HAP-1 (cell line): ENCODE results near the gene PPTC7.
"Not testable (repeated sequence)": the region's sequence is repeated elsewhere in the genome, so short reads cannot be mapped to it uniquely, and the experiment has no call there.

Experiments used
- DNase-seq, 2 experiments: peaks; one replicate each; pipeline ENCODE4 v3.0.0-alpha.2; 2016 to 2020; ENCODE audit warnings: low spot score in 2 of 2
- H3K27me3 ChIP-seq: fragments of 250-450 bp; sonication (Bioruptor Pico); 2 replicates; pipeline ENCODE4 v1.5.1; 2020; ENCODE audit warnings: low read depth, mild to moderate bottlenecking, moderate library complexity
- H3K36me3 ChIP-seq: fragments of 250-450 bp; sonication (Bioruptor Pico); replicated peaks from 2 replicates; pipeline ENCODE4 v1.5.1; 2020; ENCODE audit warnings: mild to moderate bottlenecking
- H3K4me1 ChIP-seq: fragments of 250-450 bp; sonication (Bioruptor Pico); 2 replicates; pipeline ENCODE4 v1.5.1; 2020; ENCODE audit warnings: mild to moderate bottlenecking
- H3K4me3 ChIP-seq: fragments of 250-450 bp; sonication (Bioruptor Pico); 2 replicates; pipeline ENCODE4 v1.5.1; 2020; ENCODE audit warnings: mild to moderate bottlenecking, moderate library complexity
- H3K9me3 ChIP-seq: fragments of 250-450 bp; sonication (Bioruptor Pico); 2 replicates; pipeline ENCODE4 v1.5.1; 2020; ENCODE audit warnings: mild to moderate bottlenecking, moderate library complexity
- in situ Hi-C: fragments of 300-500 bp; cut with MboI; formaldehyde crosslinking; loops from 3 replicates; pipeline ENCODE4 v1.14.3; 2020; ENCODE audit warnings: low sequenced_read_pairs, inconsistent platforms, mixed read lengths

Gene PPTC7

DNA sequence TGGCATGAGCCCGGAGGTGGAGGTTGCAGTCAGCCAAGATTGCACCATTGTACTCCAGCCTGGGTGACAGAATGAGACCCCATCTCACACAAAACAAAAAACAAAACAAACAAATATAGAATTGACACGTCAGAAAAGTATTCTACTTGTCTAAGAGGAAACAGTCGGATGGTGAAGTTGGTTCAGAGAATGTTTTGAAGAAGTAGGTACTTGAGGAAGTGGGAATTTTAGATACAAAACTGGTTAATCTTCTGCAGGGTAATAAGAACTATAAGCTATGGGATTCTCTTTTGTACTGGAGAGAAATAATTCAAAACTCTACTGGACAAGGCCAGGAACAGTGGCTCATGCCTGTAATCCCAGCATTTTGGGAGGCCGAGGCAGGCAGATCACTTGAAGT, 16.2 kb upstream of the PPTC7 start:
- Histone ChIP-seq H3K9me3 (no peaks in the 10 kb centered on the region), H3K27me3 (no peaks in the 10 kb centered on the region), H3K36me3 (no peaks in the 10 kb centered on the region), H3K4me3 (no peak overlapping the region), H3K4me1 (no peaks in the 10 kb centered on the region)
- no peak for DNase-seq
- in situ Hi-C loops: no loop called here

DNA sequence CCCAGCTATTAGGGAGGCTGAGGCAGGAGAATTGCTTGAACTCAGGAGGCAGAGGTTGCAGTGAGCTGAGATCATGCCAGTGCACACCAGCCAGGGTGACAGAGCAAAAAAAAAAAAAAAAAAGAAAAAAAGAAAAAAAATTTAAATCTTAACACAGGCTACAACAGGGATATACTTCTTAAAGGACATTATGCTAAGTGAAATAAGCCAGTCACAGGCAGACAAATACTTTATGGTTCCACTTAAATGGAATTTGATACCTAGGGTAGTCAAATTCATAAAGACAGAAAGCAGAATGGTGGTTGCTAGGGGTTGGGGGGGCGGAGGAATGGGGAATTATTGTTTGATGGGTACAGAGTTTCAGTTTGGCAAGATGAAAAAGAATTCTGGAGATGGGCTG, 14.8 kb upstream of the PPTC7 start:
- in situ Hi-C loops: no loop called here
- H3K27me3 ChIP-seq: no peaks in the 10 kb centered on the region

DNA sequence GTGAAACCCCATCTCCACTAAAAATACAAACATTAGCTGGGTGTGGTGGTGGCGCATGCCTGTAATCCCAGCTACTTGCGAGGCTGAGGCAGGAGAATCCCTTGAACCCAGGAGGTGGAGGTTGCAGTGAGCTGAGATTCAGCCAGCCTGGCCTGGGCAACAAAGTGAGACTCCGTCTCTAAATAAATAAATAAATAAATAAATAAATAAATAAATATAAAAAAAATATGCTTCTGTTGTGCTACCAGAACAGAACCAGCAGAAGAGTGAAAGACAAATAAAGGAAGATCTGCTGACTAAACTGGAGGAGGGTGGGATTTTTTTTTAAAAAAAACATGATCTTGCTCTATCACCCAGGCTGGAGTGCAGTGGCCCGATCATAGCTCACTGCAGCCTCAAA, 9.8 kb upstream of the PPTC7 start:
- H3K36me3 ChIP-seq, in situ Hi-C loops, H3K27me3 ChIP-seq, H3K9me3 ChIP-seq, H3K4me3 ChIP-seq, DNase-seq: not testable (repeated sequence)
- H3K4me1 ChIP-seq: peaks cover 13% of the 10 kb centered on the region

More for the DNA sequence above, 14.8 kb upstream of the PPTC7 start:
- DNase-seq: no peak
- H3K4me3 ChIP-seq: no peak overlapping the region
- H3K9me3 ChIP-seq: no peaks in the 10 kb centered on the region
- no peaks in the 10 kb centered on the region for H3K36me3 ChIP-seq
- H3K4me1 ChIP-seq: no peaks in the 10 kb centered on the region

DNA sequence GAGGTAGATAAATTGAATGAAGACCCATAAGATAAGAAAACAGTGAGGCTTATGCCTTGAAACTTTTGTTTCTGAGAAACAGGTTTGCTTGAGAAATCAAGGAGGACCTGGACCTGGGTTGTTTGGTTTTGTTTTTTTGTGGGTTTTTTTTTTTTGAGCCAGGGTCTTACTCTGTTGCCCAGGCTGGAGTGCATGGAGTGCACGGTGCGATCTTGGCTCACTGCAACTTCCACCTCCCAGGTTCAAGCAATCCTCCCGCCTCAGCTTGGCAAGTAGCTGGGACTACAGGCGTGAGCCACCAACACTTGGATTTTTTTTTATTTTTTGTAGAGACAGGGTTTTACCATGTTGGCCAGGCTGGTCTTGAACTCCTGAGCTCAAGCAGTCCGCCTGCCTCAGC, 9.0 kb upstream of the PPTC7 start:
- Histone ChIP-seq H3K9me3 (no peaks in the 10 kb centered on the region), H3K4me3 (no peak overlapping the region), H3K4me1 (peaks cover 13% of the 10 kb centered on the region), H3K27me3 (no peaks in the 10 kb centered on the region), H3K36me3 (no peaks in the 10 kb centered on the region)
- no peak for DNase-seq
- in situ Hi-C loops: no loop called here

DNA sequence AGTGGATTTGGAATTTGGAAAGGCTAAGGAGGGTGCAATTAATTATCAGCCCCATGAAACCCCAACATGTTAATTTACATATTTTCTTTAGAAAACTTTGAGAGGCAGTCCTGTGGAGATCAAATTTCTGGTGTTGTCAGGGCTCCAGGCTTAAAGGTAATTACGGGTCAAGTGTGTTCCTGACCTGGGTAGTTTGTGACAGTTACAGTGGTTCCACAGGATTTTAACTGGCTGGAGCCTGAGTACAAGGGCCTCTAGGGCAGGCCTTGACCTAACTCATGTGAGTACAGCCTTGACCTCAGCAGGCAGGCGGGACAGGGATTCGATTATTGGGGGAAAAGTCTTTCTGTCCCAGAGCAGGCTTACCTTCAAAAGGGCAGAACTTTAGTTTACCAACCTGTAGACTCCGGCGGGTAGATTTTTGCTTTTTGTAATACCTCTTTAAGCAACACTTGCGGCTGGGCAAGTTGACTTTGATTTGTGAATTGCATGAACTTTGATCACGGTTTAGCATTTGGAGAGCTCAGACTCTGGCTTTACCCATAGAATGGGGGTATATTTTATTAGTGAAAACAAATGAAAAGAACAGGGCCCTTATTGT, 8.4 kb upstream of the PPTC7 start:
- H3K27me3 ChIP-seq: no peaks in the 10 kb centered on the region
- H3K36me3 ChIP-seq: no peaks in the 10 kb centered on the region
- no peak overlapping the region for H3K4me3 ChIP-seq
- peaks cover 13% of the 10 kb centered on the region for H3K4me1 ChIP-seq
- in situ Hi-C loops: no loop called here
- H3K9me3 ChIP-seq: no peaks in the 10 kb centered on the region
- DNase-seq: no peak

DNA sequence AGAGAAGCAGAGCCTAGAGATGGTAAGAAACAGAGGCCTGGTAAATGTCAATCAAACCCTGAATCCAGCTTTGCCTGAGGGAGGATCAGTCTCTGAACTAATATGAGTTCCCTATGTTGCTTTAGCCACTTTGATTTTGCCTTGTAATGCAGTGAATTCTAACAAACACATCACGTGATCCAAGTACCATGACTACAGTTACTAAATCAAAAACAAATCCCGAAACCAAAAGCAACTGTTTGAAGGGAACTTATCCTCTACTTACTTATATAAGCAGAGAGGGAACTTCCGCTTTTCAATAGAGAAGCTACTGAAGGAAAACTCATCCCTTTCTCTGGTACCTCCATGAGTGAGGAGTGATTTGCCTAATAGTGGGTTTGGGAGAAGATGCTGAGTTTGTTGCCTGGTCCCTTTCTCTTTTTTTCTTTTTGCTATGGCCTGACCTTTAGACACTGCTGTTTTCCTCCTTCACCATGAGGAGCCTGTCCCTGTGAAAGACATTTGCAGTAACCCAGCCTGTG, 7.7 kb upstream of the PPTC7 start:
- Histone ChIP-seq H3K36me3 (no peaks in the 10 kb centered on the region), H3K27me3 (no peaks in the 10 kb centered on the region), H3K9me3 (no peaks in the 10 kb centered on the region), H3K4me3 (no peak overlapping the region), H3K4me1 (peaks cover 13% of the 10 kb centered on the region)
- in situ Hi-C loops: no loop called here
- DNase-seq: no peak

DNA sequence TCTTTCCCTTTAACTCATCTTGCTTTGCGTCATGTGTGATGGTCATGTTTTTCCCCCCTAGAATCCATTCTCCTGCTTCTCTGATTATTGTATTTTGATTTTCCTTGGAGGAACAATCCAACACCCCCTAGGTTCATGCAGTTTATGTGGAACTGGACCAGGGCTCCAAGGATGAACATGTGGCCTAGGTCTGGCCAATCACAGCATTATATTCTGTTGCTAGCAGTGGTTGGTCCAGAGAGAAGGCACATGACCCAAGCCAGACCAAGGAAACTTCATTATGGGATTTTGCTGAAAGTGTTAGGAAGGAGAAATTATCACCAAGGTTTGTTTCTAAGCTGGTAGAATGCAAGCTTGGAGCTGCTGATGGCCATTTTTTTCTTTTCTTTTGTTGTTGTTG, 6.9 kb upstream of the PPTC7 start:
- no peak for DNase-seq
- H3K36me3 ChIP-seq: no peaks in the 10 kb centered on the region
- peaks cover 13% of the 10 kb centered on the region for H3K4me1 ChIP-seq
- H3K9me3 ChIP-seq: no peaks in the 10 kb centered on the region
- no peak overlapping the region for H3K4me3 ChIP-seq
- H3K27me3 ChIP-seq: no peaks in the 10 kb centered on the region
- in situ Hi-C loops: no loop called here

DNA sequence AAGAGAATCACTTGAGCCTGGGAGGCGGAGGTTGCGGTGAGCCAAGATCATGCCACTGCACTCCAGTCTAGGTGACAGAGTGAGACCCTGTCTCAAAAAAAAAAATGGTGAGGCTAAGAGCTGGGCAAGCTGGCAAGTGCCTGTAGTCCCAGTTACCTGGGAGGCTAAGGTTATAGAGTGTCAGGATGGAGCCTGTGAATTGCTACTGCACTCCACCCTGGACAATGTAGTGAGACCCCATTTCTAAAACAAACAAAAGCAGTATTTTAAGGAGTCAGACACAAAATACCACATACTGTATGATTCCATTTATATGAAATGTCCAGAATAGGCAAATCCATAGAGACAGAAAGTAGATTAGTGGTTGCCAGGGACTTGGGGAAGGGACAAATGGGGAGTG, 4.0 kb upstream of the PPTC7 start:
- H3K9me3 ChIP-seq, H3K36me3 ChIP-seq, H3K27me3 ChIP-seq, DNase-seq, in situ Hi-C loops, H3K4me3 ChIP-seq: not testable (repeated sequence)
- H3K4me1 ChIP-seq: peaks cover 18% of the 10 kb centered on the region

DNA sequence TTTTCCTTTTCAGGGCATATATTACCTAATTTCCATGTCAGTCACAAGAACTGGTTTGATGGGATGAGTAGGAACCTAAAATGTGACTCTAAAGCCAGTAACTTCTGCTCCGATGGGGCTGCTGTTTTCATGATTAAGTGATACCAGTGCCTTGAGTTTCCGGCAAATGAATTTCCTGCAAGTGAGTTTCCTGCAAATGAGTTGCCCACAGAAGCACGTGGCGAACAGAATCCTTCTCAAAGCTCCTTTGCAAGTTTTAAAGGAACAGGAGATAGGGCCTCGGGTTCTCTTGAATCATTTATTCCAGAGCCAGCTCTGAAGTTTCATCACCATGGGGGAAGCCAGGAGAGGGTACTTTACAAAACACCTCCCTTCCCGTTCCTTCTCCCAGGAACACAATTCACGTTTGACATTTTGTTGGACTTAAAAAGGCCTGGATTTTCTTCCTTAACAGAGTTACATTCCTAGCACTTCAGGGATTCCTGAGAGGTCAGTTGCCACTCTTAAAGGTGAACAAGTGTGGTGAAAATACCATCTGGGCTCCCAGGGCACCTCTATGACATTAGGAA, 2.2 kb upstream of the PPTC7 start:
- in situ Hi-C loops: no loop called here
- H3K27me3 ChIP-seq: no peaks in the 10 kb centered on the region
- no peaks in the 10 kb centered on the region for H3K9me3 ChIP-seq
- no peak for DNase-seq
- H3K4me3 ChIP-seq: no peak overlapping the region
- peaks cover 10% of the 10 kb centered on the region for H3K4me1 ChIP-seq
- no peaks in the 10 kb centered on the region for H3K36me3 ChIP-seq

DNA sequence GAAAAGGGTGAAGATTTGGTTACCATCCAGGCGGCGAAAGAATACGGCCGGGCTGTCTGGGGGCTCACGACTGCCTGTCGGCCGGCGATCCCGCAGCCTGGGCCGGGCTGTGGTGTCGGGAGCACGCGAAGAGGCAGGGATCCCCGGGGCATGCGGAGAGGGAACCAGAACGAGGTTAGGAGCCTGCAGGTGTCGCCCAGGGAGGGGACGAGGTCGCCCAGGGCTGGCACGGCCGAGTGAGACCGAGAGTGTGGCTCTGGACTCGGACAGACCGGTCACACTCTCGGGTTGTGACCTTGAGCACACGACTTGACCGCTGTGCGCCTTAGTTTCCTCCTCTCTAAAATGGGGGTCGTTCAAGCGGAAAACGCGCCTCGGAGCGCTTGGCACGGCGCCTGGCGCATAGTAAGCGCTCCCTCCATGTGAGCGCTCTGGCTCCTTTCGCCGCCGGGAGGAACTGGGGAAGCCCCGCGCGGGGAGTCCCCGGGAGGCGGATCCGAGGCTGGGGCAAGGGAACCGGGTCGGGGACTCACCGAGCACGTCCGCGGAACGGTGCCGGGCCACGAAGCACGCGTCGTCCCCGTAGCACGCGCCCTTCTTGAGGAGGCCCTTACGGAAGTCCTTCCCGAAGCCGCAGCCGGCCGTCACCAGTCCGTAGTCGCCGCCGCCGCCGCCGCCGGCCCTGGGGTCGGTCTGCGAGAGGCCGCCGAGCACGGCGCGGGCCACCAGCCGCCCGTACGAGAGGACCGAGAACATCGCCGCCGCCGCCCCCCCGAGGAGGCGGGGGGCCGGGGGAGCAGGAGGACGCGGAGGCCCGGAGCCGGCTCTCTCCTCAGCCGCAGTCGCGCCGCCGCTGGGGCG, 612 bp downstream of the PPTC7 start:
- DNase-seq: peak in 1 of 2 experiments; percentile 59
- in situ Hi-C loops: no loop called here
- Histone ChIP-seq H3K36me3 (no peaks in the 10 kb centered on the region), H3K4me3 (peak overlapping the region; percentile 86), H3K9me3 (no peaks in the 10 kb centered on the region), H3K27me3 (no peaks in the 10 kb centered on the region), H3K4me1 (peaks cover 22% of the 10 kb centered on the region)

DNA sequence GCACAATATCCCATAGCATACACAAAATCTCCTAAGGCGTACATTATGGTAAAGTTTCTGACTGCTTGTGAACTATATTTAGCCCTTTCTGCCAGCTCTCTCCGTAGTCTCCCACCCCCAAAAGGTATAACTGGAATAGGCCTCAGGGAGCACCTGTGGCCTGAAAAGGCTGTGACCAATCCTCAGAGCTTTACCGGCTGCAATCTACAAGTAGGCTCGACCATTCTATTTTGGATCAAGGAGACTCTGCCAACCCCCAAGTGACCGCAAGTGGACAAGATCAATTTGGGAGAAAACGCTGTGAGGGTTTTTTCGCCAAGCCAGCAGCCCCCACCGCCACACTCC, 1.2 kb downstream of the PPTC7 start:
- no peaks in the 10 kb centered on the region for H3K36me3 ChIP-seq
- in situ Hi-C loops: no loop called here
- peak overlapping the region; percentile 86 for H3K4me3 ChIP-seq
- no peaks in the 10 kb centered on the region for H3K27me3 ChIP-seq
- H3K9me3 ChIP-seq: no peaks in the 10 kb centered on the region
- DNase-seq: peak in 1 of 2 experiments; percentile 39
- H3K4me1 ChIP-seq: peaks cover 24% of the 10 kb centered on the region

DNA sequence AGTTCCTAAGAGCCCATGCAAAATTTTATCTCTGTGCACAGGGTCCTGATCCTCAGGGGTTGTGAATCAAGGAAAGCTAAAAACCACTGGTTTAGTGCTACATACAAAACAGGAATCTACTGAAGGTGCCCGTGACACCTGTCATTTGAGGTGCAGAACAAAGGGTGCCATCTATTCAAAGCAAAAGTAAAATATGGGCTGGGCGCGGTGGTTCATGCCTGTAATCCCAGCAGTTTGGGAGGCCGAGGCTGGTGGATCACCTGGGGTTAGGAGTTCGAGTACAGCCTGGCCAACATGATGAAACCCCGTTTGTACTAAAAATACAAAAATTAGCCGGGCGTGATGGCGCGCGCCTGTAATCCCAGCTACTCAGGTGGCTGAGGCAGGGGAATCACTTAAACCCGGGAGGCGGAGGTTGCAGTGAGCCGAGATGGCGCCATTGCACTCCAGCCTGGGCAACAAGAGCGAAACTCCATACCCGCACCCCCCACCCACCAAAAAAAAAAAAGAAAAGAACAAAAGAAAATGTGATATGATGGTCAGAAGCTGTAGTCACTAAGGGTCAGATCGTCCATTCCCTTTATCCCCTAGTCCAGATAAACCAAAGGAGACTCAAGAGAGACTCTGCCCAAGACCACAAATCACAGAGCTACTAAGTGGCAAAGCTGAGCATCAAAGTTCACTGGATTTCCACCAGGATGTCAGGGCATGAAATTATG, 3.4 kb downstream of the PPTC7 start:
- no peaks in the 10 kb centered on the region for H3K27me3 ChIP-seq
- in situ Hi-C loops: no loop called here
- no peaks in the 10 kb centered on the region for H3K9me3 ChIP-seq
- H3K4me1 ChIP-seq: peaks cover 24% of the 10 kb centered on the region
- no peaks in the 10 kb centered on the region for H3K36me3 ChIP-seq
- DNase-seq: no peak
- H3K4me3 ChIP-seq: no peak overlapping the region

DNA sequence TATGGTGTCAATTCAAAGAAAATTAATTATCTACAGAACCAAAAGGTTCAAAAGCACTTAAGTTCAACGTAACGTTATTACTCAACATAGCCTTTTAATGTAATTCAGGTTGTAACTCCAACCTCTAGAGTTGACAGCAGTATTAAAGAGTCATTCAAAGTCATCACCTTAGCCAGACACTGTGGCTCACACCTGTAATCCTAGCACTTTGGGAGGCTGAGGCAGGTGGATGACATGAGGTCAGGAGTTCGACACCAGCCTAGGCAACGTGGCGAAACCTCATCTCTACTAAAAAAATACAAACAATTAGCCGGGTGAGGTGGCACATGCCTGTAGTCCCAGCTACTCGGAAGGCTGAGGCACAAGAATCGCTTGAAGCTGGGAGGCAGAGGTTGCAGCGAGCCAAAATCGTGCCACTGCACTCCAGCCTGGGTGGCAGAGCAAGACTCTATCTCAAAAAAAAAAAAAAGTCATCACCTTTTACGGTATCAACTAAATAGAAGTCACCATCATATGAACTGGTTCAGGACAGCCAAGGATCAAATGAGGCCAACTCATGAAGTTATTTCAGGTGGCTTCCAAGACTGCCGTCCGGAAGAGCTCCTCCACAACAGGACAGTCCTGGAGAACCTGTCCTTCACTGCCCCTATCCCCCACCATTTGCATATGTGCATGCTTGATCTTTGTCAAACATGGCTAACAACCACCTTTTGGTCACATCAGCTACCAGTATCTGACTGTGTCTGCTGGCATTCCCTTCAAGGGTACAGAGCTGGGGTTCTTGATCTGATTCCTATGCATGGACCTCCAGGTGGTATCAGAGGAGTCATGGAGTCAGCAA, 4.2 kb downstream of the PPTC7 start:
- no peak for DNase-seq
- in situ Hi-C loops: no loop called here
- Histone ChIP-seq H3K27me3 (no peaks in the 10 kb centered on the region), H3K36me3 (no peaks in the 10 kb centered on the region), H3K4me1 (peaks cover 24% of the 10 kb centered on the region), H3K9me3 (no peaks in the 10 kb centered on the region), H3K4me3 (no peak overlapping the region)
